Spleen (tissue), 11 donors: ENCODE data around the gene PTPRU. TPM values are rescaled to one million over a fixed set of nuclear protein-coding genes. Genes with fewer than 3 reads are reported as not detected.

Source experiments
- DNase-seq: peaks from one replicate; pipeline ENCODE4 v3.0.0-alpha.2; 2020
- H3K27ac ChIP-seq, 8 donors: fragments of 200-600 bp; sonication (generic) in 7 of 8; 1 replicate in 4 of 8; 2 replicates in 4 of 8; pipeline versions ENCODE4 v1.5.0 to v1.8.0; 2016 to 2021; ENCODE audit warnings: inconsistent platforms in 4 of 8, mild to moderate bottlenecking in 4 of 8, moderate library complexity in 1 of 8
- H3K27me3 ChIP-seq, 7 donors: fragments of 200-600 bp; sonication (generic) in 6 of 7; replicated peaks in 1 of 7; 1 replicate in 4 of 7; 2 replicates in 3 of 7; pipeline versions ENCODE4 v1.5.0 to v1.8.0; 2016 to 2021; ENCODE audit warnings: inconsistent platforms in 3 of 7, mild to moderate bottlenecking in 1 of 7
- H3K36me3 ChIP-seq, 6 donors: fragments of 200-600 bp; sonication (generic) in 5 of 6; 1 replicate in 4 of 6; 2 replicates in 2 of 6; pipeline versions ENCODE4 v1.5.0 to v1.8.0; 2016 to 2021; ENCODE audit warnings: inconsistent platforms in 2 of 6
- H3K4me1 ChIP-seq, 6 donors: fragments of 200-600 bp; sonication (generic) in 5 of 6; 1 replicate in 3 of 6; 2 replicates in 3 of 6; pipeline versions ENCODE4 v1.5.0 to v1.8.0; 2016 to 2021; ENCODE audit warnings: inconsistent platforms in 3 of 6
- H3K4me3 ChIP-seq, 8 donors: fragments of 200-600 bp; sonication (generic) in 7 of 8; 1 replicate in 4 of 8; 2 replicates in 4 of 8; pipeline versions ENCODE4 v1.5.0 to v1.8.0; 2016 to 2021; ENCODE audit warnings: inconsistent platforms in 4 of 8, mild to moderate bottlenecking in 4 of 8, moderate library complexity in 2 of 8
- H3K9me3 ChIP-seq, 8 donors: fragments of 200-600 bp; sonication (generic) in 7 of 8; 1 replicate in 4 of 8; 2 replicates in 4 of 8; pipeline versions ENCODE4 v1.5.0 to v1.8.0; 2016 to 2021; ENCODE audit warnings: inconsistent platforms in 4 of 8
- POLR2A ChIP-seq, 3 donors: fragments of 450-650 bp; IDR thresholded peaks; one replicate each; pipeline ENCODE4 v1.5.1; 2017; ENCODE audit warnings: antibody characterized with exemption in 3 of 3, mild to moderate bottlenecking in 1 of 3
- POLR2AphosphoS5 ChIP-seq, 3 donors: sonication (generic); formaldehyde crosslinking; IDR thresholded peaks; one replicate each; pipeline ENCODE4 v1.5.1; 2017; ENCODE audit warnings: antibody characterized with exemption in 3 of 3
- WGBS, 5 donors: extraction: QIAGEN DNeasy Blood & Tissue Kit in 3 of 5; methylation state at CpG; one replicate each; pipeline versions ENCODE4 v1.1.5 to v1.1.7; 2013 to 2018; 5-methylcytosine and 5-hydroxymethylcytosine counted together
- intact Hi-C: fragments of 100-400 bp; cut with DNase I; formaldehyde crosslinking; loops from one replicate; pipeline ENCODE4 v1.15.0; 2023; ENCODE audit warnings: low total_unique reads
- polyA plus RNA-seq, 3 donors: library from polyadenylated mRNA; stranded (reverse); fragments of 200-250 nt; gene quantifications; one replicate each; pipeline ENCODE4 v1.2.1, GENCODE V29; 2013
- total RNA-seq, 7 donors: library from RNA; depleted of rRNA in 3 of 7; stranded (reverse); fragments of >200 nt in 3 of 7; fragmentation: NEBNext Ultra II Directional in 4 of 7; extraction: Animal tissue kit (Norgen Biotek cat#: 25700) in 4 of 7; gene quantifications; one replicate each; pipeline versions ENCODE4 v1.1.0 to v1.2.1, GENCODE V29; 2016 to 2021
- TF ChIP-seq, protein P1 (sequence below), 11 experiments: fragments of 200-600 bp in 7 of 11; fragments of 450-650 bp in 4 of 11; sonication (generic) in 4 of 11; IDR thresholded peaks in 8 of 11; conservative IDR thresholded peaks in 3 of 11; 1 replicate in 7 of 11; 2 replicates in 4 of 11; pipeline versions ENCODE4 v1.4.0 to v1.8.0; 2016 to 2021; ENCODE audit warnings: antibody characterized with exemption in 11 of 11, inconsistent platforms in 4 of 11, mild to moderate bottlenecking in 1 of 11
- donor health status: healthy with polysubstance abuse.
- donor health status: DM: no; HTN: no; CAD: no; lungs with moderate emphysema.
- donor health status: DM: no; HTN: no; CAD: no.
- donor health status: Bipolar disorder and iron deficiency.
- donor health status: healthy.
- donor health status: DM: no; HTN: no; CAD: no.
- donor health status: DM: yes; HTN: yes; CAD: no.

The PTPRU gene
- total and polyA plus RNA-seq, 10 donors = 1.00 to 10.8 (median 5.2) TPM

GRCh38 chr1:29210278-29211085 is 25.8 kb upstream of the PTPRU start:
- H3K36me3 ChIP-seq = peaks cover 2 to 66% (median 43%) of the 10 kb centered on the region in 6 donors
- 50 to 66% (median 60%) methylated on average over 7 of the region's 7 CpGs for WGBS, 5 donors

DNA sequence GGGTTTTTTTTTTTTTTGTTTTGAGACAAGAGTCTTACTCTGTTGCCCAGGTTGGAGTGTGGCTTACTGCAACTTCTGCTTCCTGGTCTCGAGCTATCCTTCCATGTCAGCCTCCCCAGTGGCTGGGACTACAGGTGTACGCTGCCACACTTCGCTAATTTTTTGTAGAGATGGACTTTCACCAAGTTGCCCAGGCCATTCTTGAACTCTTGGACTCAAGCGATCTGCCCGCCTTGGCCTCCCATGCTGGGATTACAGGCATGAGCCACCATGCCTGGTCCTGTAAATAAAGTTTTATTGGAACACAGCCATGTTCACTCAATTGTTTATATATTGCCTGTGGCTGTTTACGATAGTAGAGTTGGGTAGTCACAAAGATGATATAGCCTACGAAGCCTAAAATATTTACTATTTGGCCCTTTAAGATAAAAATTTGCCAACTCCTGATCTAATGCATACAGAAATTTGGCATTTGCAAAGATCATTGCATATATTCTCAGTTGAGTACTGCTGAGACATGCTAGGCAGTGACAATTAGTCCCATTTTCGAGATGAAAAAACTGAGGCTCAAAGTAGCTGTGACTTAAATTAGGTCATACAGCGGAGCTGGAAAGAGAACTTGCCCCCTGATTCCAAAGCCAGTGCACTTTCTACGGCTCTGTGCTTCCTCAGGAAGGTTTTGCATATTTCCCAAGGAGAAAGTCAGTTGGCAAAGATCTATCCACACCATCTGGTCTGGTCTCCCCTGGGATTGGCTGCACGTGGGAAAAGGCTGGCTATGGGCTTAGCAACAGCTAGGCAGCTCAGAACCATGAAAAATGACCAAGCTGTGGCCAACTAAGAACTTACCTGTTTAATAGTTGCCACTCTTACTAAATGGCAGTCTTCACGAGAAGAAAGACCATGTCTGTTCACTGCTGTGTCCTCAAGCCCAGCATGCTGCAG is 25.0 kb upstream of the PTPRU start:
- intact Hi-C loops = no loop called here
- Histone ChIP-seq H3K4me3 (no peak overlapping the region), H3K36me3 (peaks cover 2 to 66% (median 45%) of the 10 kb centered on the region in 6 donors), H3K27ac (no peak overlapping the region), H3K27me3 (no peaks in the 10 kb centered on the region), H3K9me3 (no peaks in the 10 kb centered on the region), H3K4me1 (peaks cover 0 to 13% (median 7%) of the 10 kb centered on the region in 6 donors)
- no peak for DNase-seq
- 88 to 96% (median 92%) methylated on average over 12 of the region's 12 CpGs for WGBS, 5 donors
- no peak for TF ChIP-seq POLR2A (IDR thresholded peaks at IDR 0.05)
- TF ChIP-seq, protein P1, sequence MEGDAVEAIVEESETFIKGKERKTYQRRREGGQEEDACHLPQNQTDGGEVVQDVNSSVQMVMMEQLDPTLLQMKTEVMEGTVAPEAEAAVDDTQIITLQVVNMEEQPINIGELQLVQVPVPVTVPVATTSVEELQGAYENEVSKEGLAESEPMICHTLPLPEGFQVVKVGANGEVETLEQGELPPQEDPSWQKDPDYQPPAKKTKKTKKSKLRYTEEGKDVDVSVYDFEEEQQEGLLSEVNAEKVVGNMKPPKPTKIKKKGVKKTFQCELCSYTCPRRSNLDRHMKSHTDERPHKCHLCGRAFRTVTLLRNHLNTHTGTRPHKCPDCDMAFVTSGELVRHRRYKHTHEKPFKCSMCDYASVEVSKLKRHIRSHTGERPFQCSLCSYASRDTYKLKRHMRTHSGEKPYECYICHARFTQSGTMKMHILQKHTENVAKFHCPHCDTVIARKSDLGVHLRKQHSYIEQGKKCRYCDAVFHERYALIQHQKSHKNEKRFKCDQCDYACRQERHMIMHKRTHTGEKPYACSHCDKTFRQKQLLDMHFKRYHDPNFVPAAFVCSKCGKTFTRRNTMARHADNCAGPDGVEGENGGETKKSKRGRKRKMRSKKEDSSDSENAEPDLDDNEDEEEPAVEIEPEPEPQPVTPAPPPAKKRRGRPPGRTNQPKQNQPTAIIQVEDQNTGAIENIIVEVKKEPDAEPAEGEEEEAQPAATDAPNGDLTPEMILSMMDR (IDR thresholded peaks at IDR 0.05 in 8 of 11, conservative IDR thresholded peaks at IDR 0.05 in 3 of 11) = no peak
- no peak for TF ChIP-seq POLR2AphosphoS5 (IDR thresholded peaks at IDR 0.05)

More at GRCh38 chr1:29210278-29211085, 25.8 kb upstream of the PTPRU start:
- H3K4me1 ChIP-seq = peaks cover 0 to 13% (median 7%) of the 10 kb centered on the region in 6 donors
- TF ChIP-seq POLR2A (IDR thresholded peaks at IDR 0.05) = no peak
- TF ChIP-seq, protein P1 (IDR thresholded peaks at IDR 0.05 in 8 of 11, conservative IDR thresholded peaks at IDR 0.05 in 3 of 11) = no peak
- no peak for TF ChIP-seq POLR2AphosphoS5 (IDR thresholded peaks at IDR 0.05)
- no peak for DNase-seq
- H3K4me3 ChIP-seq = no peak overlapping the region
- no peaks in the 10 kb centered on the region for H3K9me3 ChIP-seq
- H3K27ac ChIP-seq = no peak overlapping the region
- no peaks in the 10 kb centered on the region for H3K27me3 ChIP-seq
- intact Hi-C loops = no loop called here

DNA sequence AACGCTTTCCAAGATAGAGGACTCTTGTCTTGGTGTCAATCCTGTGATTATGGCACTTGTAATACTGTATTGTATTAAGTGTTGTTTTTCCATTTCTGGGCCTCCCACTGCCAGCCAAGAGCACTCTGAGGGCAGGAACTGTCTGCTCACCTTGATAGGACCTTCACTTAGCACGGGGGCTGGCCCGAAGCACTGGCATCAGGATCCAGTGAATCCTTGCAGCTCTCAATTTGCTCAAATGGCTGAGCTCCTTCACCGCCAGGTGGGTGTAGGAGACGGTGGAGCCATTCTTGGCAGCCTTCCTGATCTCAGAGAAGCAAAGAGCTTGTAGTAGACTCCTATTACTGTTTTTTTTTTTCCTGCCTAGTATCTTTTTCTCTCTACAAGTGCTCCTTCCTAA is 23.3 kb upstream of the PTPRU start:
- no peaks in the 10 kb centered on the region for H3K27me3 ChIP-seq
- H3K36me3 ChIP-seq = peaks cover 2 to 74% (median 41%) of the 10 kb centered on the region in 6 donors
- TF ChIP-seq POLR2A (IDR thresholded peaks at IDR 0.05) = no peak
- TF ChIP-seq, protein P1 (IDR thresholded peaks at IDR 0.05 in 8 of 11, conservative IDR thresholded peaks at IDR 0.05 in 3 of 11) = no peak
- TF ChIP-seq POLR2AphosphoS5 (IDR thresholded peaks at IDR 0.05) = no peak
- intact Hi-C loops = no loop called here
- no peak for DNase-seq
- 91 to 99% (median 97%) methylated on average over 5 of the region's 5 CpGs for WGBS, 5 donors
- H3K27ac ChIP-seq = no peak overlapping the region
- H3K9me3 ChIP-seq = no peaks in the 10 kb centered on the region
- H3K4me1 ChIP-seq = peaks cover 0 to 13% (median 7%) of the 10 kb centered on the region in 6 donors
- H3K4me3 ChIP-seq = no peak overlapping the region
